PFSK-1 (cell line): ENCODE results near the gene SOX5.

Source experiments
- FOXP2 ChIP-seq: optimal IDR thresholded peaks from 2 replicates; pipeline ENCODE3; 2011; ENCODE audit warnings: borderline replicate concordance, control low read depth, inconsistent platforms; ENCODE audit not compliant: insufficient read depth; ENCODE audit errors: extremely low read length, extremely low read depth
- POLR2AphosphoS5 ChIP-seq: IDR thresholded peaks from 2 replicates; pipeline ENCODE4 v1.6.1; 2012; ENCODE audit warnings: low read depth, mild to moderate bottlenecking, control low read depth, low read length, moderate library complexity
- REST ChIP-seq, 2 experiments: IDR thresholded peaks; 2 replicates each; pipeline versions ENCODE4 v1.6.1 to v1.8.0; 2011 to 2012; ENCODE audit warnings: low read depth in 2 of 2, low read length in 2 of 2, control low read depth in 1 of 2, inconsistent platforms in 1 of 2, mild to moderate bottlenecking in 1 of 2, moderate library complexity in 1 of 2; ENCODE audit not compliant: insufficient read depth in 1 of 2
- SIN3A ChIP-seq: IDR thresholded peaks from 2 replicates; pipeline ENCODE4 v1.6.1; 2012; ENCODE audit warnings: mild to moderate bottlenecking, low read length, moderate library complexity, borderline replicate concordance; ENCODE audit not compliant: insufficient read depth
- TAF1 ChIP-seq: IDR thresholded peaks from 2 replicates; pipeline ENCODE4 v1.6.1; 2012; ENCODE audit warnings: low read length, control low read depth, borderline replicate concordance; ENCODE audit not compliant: insufficient read depth

SOX5 gene

GRCh38 chr12:23503544-23503943 is 445.9 kb downstream of the SOX5 start:
- TF ChIP-seq FOXP2 = no peak
- no peak for TF ChIP-seq POLR2AphosphoS5
- no peak for TF ChIP-seq SIN3A
- TF ChIP-seq REST (IDR thresholded peaks at IDR 0.05; ENCODE audit: insufficient read depth in 1 of 2, low read depth in 2 of 2, low read length in 2 of 2) = no peak
- TF ChIP-seq TAF1 = no peak

- no peak for TF ChIP-seq FOXP2
- no peak for TF ChIP-seq POLR2AphosphoS5
- no peak for TF ChIP-seq SIN3A
- no peak for TF ChIP-seq TAF1
- no peak for TF ChIP-seq REST (IDR thresholded peaks at IDR 0.05; ENCODE audit: insufficient read depth in 1 of 2, low read depth in 2 of 2, low read length in 2 of 2)
Measured at GRCh38 chr12:23502259-23502658, 447.2 kb downstream of the SOX5 start.

GRCh38 chr12:23495472-23495871 is 454.0 kb downstream of the SOX5 start:
- TF ChIP-seq FOXP2 (no peak), POLR2AphosphoS5 (no peak), SIN3A (no peak), REST (IDR thresholded peaks at IDR 0.05; ENCODE audit: insufficient read depth in 1 of 2, low read depth in 2 of 2, low read length in 2 of 2) (no peak), TAF1 (no peak)

GRCh38 chr12:23493672-23494071 is 455.8 kb downstream of the SOX5 start:
- TF ChIP-seq SIN3A = no peak
- no peak for TF ChIP-seq REST (IDR thresholded peaks at IDR 0.05; ENCODE audit: insufficient read depth in 1 of 2, low read depth in 2 of 2, low read length in 2 of 2)
- no peak for TF ChIP-seq POLR2AphosphoS5
- TF ChIP-seq TAF1 = no peak
- no peak for TF ChIP-seq FOXP2

GRCh38 chr12:23488130-23488529 is 461.3 kb downstream of the SOX5 start:
- TF ChIP-seq SIN3A = no peak
- no peak for TF ChIP-seq FOXP2
- no peak for TF ChIP-seq REST (IDR thresholded peaks at IDR 0.05; ENCODE audit: insufficient read depth in 1 of 2, low read depth in 2 of 2, low read length in 2 of 2)
- TF ChIP-seq TAF1 = no peak
- no peak for TF ChIP-seq POLR2AphosphoS5
